HEK293 (cell line): ENCODE results near the gene CERKL.

ENCODE experiments used
- CTCF ChIA-PET: fragments of 350-600 bp; formaldehyde crosslinking; extraction: SDS; loops from one replicate; lab custom pipeline; 2021; ENCODE audit warnings: antibody characterized with exemption; lab: Yijun Ruan, JAX
- POLR2A ChIA-PET: fragments of 300-600 bp; formaldehyde crosslinking; extraction: SDS; loops from one replicate; lab custom pipeline; 2020; ENCODE audit warnings: antibody characterized with exemption, inconsistent platforms; lab: Yijun Ruan, JAX
- H3K27ac ChIP-seq: fragments of 200-500 bp; sonication (Bioruptor generic); 2 replicates; pipeline ENCODE4 v1.5.1; 2014; ENCODE audit warnings: low read depth, low read length, control low read depth, inconsistent platforms; ENCODE audit errors: extremely low read depth
- H3K36me3 ChIP-seq, 2 experiments: fragments of 200-500 bp in 1 of 2; sonication (Bioruptor generic) in 1 of 2; 1 replicate in 1 of 2; 2 replicates in 1 of 2; pipeline ENCODE4 v1.5.1; 2014 to 2017; ENCODE audit warnings: inconsistent platforms in 2 of 2, low read length in 2 of 2; ENCODE audit not compliant: control insufficient read depth in 2 of 2, insufficient read depth in 1 of 2
- H3K4me1 ChIP-seq: fragments of 200-500 bp; sonication (Bioruptor generic); 2 replicates; pipeline ENCODE4 v1.5.1; 2014; ENCODE audit warnings: mild to moderate bottlenecking, low read length, inconsistent platforms; ENCODE audit not compliant: control insufficient read depth, insufficient read depth
- H3K4me3 ChIP-seq: 2 replicates; pipeline ENCODE4 v1.5.1; 2011; ENCODE audit warnings: low read depth, mild to moderate bottlenecking, control low read depth, low read length, moderate library complexity
- H3K9me3 ChIP-seq: fragments of 200-500 bp; sonication (Bioruptor generic); 2 replicates; pipeline ENCODE4 v1.5.1; 2014; ENCODE audit warnings: low read depth, low read length, inconsistent platforms; ENCODE audit not compliant: control insufficient read depth, insufficient read depth
- AEBP2 ChIP-seq: fragments of 450-650 bp; formaldehyde crosslinking; IDR thresholded peaks from 2 replicates; pipeline ENCODE4 v1.5.1; 2016; ENCODE audit warnings: missing biosample characterization, missing genetic modification characterization, borderline replicate concordance
- ATF2 ChIP-seq: fragments of 450-650 bp; formaldehyde crosslinking; IDR thresholded peaks from 2 replicates; pipeline ENCODE4 v1.5.1; 2016; ENCODE audit warnings: missing biosample characterization, missing genetic modification characterization, low read depth
- GLIS1 ChIP-seq: fragments of 450-650 bp; formaldehyde crosslinking; IDR thresholded peaks from 2 replicates; pipeline ENCODE4 v1.5.1; 2016; ENCODE audit warnings: missing biosample characterization, missing genetic modification characterization
- YY1 ChIP-seq: fragments of 450-650 bp; formaldehyde crosslinking; IDR thresholded peaks from 2 replicates; pipeline ENCODE4 v1.5.1; 2018; ENCODE audit warnings: missing biosample characterization, missing genetic modification characterization
- ZBTB6 ChIP-seq: fragments of 450-650 bp; formaldehyde crosslinking; IDR thresholded peaks from 2 replicates; pipeline ENCODE4 v1.5.1; 2017; ENCODE audit warnings: missing biosample characterization, missing genetic modification characterization
- ZEB2 ChIP-seq: fragments of 450-650 bp; formaldehyde crosslinking; IDR thresholded peaks from 2 replicates; pipeline ENCODE4 v1.5.1; 2016; ENCODE audit warnings: missing biosample characterization, missing genetic modification characterization
- ZFP41 ChIP-seq: fragments of 450-650 bp; formaldehyde crosslinking; IDR thresholded peaks from 2 replicates; pipeline ENCODE4 v1.5.1; 2016; ENCODE audit warnings: missing biosample characterization, missing genetic modification characterization, borderline replicate concordance
- ZNF112 ChIP-seq: fragments of 450-650 bp; formaldehyde crosslinking; IDR thresholded peaks from 2 replicates; pipeline ENCODE4 v1.5.0; 2017; ENCODE audit warnings: missing biosample characterization, missing genetic modification characterization
- ZNF132 ChIP-seq: fragments of 450-650 bp; formaldehyde crosslinking; IDR thresholded peaks from 2 replicates; pipeline ENCODE4 v1.5.1; 2017; ENCODE audit warnings: missing biosample characterization, missing genetic modification characterization, borderline replicate concordance
- ZNF146 ChIP-seq: fragments of 450-650 bp; formaldehyde crosslinking; IDR thresholded peaks from 2 replicates; pipeline ENCODE4 v1.5.1; 2016; ENCODE audit warnings: missing biosample characterization, missing genetic modification characterization
- ZNF16 ChIP-seq: fragments of 450-650 bp; formaldehyde crosslinking; IDR thresholded peaks from 2 replicates; pipeline ENCODE4 v1.5.1; 2016; ENCODE audit warnings: low read depth, missing biosample characterization, missing genetic modification characterization
- ZNF184 ChIP-seq: fragments of 450-650 bp; IDR thresholded peaks from 2 replicates; pipeline ENCODE4 v1.5.1; 2018; ENCODE audit warnings: missing biosample characterization, mild to moderate bottlenecking, missing genetic modification characterization
- ZNF221 ChIP-seq: fragments of 450-650 bp; formaldehyde crosslinking; IDR thresholded peaks from 2 replicates; pipeline ENCODE4 v1.5.1; 2017; ENCODE audit warnings: missing biosample characterization, missing genetic modification characterization, borderline replicate concordance
- ZNF324 ChIP-seq: fragments of 450-650 bp; formaldehyde crosslinking; IDR thresholded peaks from 2 replicates; pipeline ENCODE4 v1.5.1; 2016; ENCODE audit warnings: missing biosample characterization, missing genetic modification characterization
- ZNF335 ChIP-seq: fragments of 450-650 bp; formaldehyde crosslinking; conservative IDR thresholded peaks from 2 replicates; pipeline ENCODE4 v1.5.1; 2016; ENCODE audit warnings: missing biosample characterization, missing genetic modification characterization
- ZNF362 ChIP-seq: fragments of 450-650 bp; formaldehyde crosslinking; IDR thresholded peaks from 2 replicates; pipeline ENCODE4 v1.5.1; 2016; ENCODE audit warnings: missing biosample characterization, missing genetic modification characterization
- ZNF37A ChIP-seq: fragments of 450-650 bp; IDR thresholded peaks from 2 replicates; pipeline ENCODE4 v1.5.1; 2018; ENCODE audit warnings: missing biosample characterization, missing genetic modification characterization
- ZNF423 ChIP-seq: fragments of 450-650 bp; formaldehyde crosslinking; IDR thresholded peaks from 2 replicates; pipeline ENCODE4 v1.5.1; 2016; ENCODE audit warnings: missing biosample characterization, missing genetic modification characterization
- ZNF544 ChIP-seq: fragments of 450-650 bp; formaldehyde crosslinking; IDR thresholded peaks from 2 replicates; pipeline ENCODE4 v1.5.0; 2017; ENCODE audit warnings: missing biosample characterization, missing genetic modification characterization
- ZNF585B ChIP-seq: fragments of 450-650 bp; formaldehyde crosslinking; IDR thresholded peaks from 2 replicates; pipeline ENCODE4 v1.5.1; 2016; ENCODE audit warnings: missing biosample characterization, missing genetic modification characterization
- ZNF692 ChIP-seq: fragments of 450-650 bp; formaldehyde crosslinking; IDR thresholded peaks from 2 replicates; pipeline ENCODE4 v1.5.1; 2016; ENCODE audit warnings: missing biosample characterization, missing genetic modification characterization
- ZNF701 ChIP-seq: fragments of 450-650 bp; formaldehyde crosslinking; IDR thresholded peaks from 2 replicates; pipeline ENCODE4 v1.5.1; 2016; ENCODE audit warnings: missing biosample characterization, missing genetic modification characterization
- ZNF704 ChIP-seq: fragments of 450-650 bp; formaldehyde crosslinking; IDR thresholded peaks from 2 replicates; pipeline ENCODE4 v1.5.1; 2016; ENCODE audit warnings: missing biosample characterization, missing genetic modification characterization
- ZNF707 ChIP-seq: fragments of 450-650 bp; formaldehyde crosslinking; IDR thresholded peaks from 2 replicates; pipeline ENCODE4 v1.5.1; 2016; ENCODE audit warnings: missing biosample characterization, missing genetic modification characterization
- ZNF830 ChIP-seq: fragments of 450-650 bp; IDR thresholded peaks from 2 replicates; pipeline ENCODE4 v1.5.0; 2018; ENCODE audit warnings: missing biosample characterization, missing genetic modification characterization, low read depth, mild to moderate bottlenecking, moderate library complexity
- ZSCAN23 ChIP-seq: fragments of 450-650 bp; formaldehyde crosslinking; IDR thresholded peaks from 2 replicates; pipeline ENCODE4 v1.5.1; 2016; ENCODE audit warnings: missing biosample characterization, missing genetic modification characterization

CERKL gene

GRCh38 chr2:181619516-181619915 lies 37.4 kb downstream of the CERKL start:
- H3K9me3 ChIP-seq, result no peaks in the 10 kb centered on the region
- no peak for TF ChIP-seq ZNF335
- no peak for TF ChIP-seq ZNF707 (tag by site-specific recombination)
- TF ChIP-seq ZNF324 (tag by site-specific recombination), result no peak
- no peak for TF ChIP-seq ZNF701
- no peak for TF ChIP-seq AEBP2 (tag by site-specific recombination)
- no peak for TF ChIP-seq ZBTB6 (tag by site-specific recombination)
- no peak for TF ChIP-seq ZNF16 (tag by site-specific recombination)
- no peak for TF ChIP-seq ZNF544 (tag by site-specific recombination)
- TF ChIP-seq ZSCAN23 (tag by site-specific recombination), result no peak
- TF ChIP-seq ZNF704 (tag by site-specific recombination), result no peak
- TF ChIP-seq GLIS1 (tag by site-specific recombination), result no peak
- TF ChIP-seq ZNF112 (tag by site-specific recombination), result no peak
- no peak for TF ChIP-seq ZNF146 (tag by site-specific recombination)
- no peak for TF ChIP-seq ZNF184 (tag by site-specific recombination)
- TF ChIP-seq, all 188 proteins: peak for 0
- Histone ChIP-seq H3K4me3 (no peak overlapping the region), H3K4me1 (no peaks in the 10 kb centered on the region), H3K36me3 (no peaks in the 10 kb centered on the region), H3K27ac (no peak overlapping the region)
- POLR2A ChIA-PET, result no interaction called here
- CTCF ChIA-PET, result interaction anchor here (0.6 kb wide), 1 partner anchor 13 kb away, joined by 4 read pairs; no protein-coding TSS in a partner anchor

GRCh38 chr2:181616715-181617114 lies 40.2 kb downstream of the CERKL start:
- Histone ChIP-seq H3K4me1 (peaks cover 5% of the 10 kb centered on the region; the same call in 1 of the 2 replicates), H3K36me3 (no peaks in the 10 kb centered on the region), H3K4me3 (no peak overlapping the region), H3K9me3 (no peaks in the 10 kb centered on the region), H3K27ac (no peak overlapping the region)
- POLR2A ChIA-PET, result no interaction called here
- CTCF ChIA-PET, result no interaction called here
- no peak for TF ChIP-seq ZNF37A (tag by site-specific recombination)
- TF ChIP-seq ZNF830, result no peak
- no peak for TF ChIP-seq ZFP41 (tag by site-specific recombination)
- no peak for TF ChIP-seq ZNF221
- TF ChIP-seq ZEB2 (tag by site-specific recombination), result no peak
- no peak for TF ChIP-seq ZNF362 (tag by site-specific recombination)
- no peak for TF ChIP-seq ATF2 (tag by site-specific recombination)
- TF ChIP-seq ZNF132 (tag by site-specific recombination), result no peak
- TF ChIP-seq ZNF585B (tag by site-specific recombination), result no peak
- TF ChIP-seq ZNF692, result no peak
- no peak for TF ChIP-seq ZNF423 (tag by site-specific recombination)
- no peak for TF ChIP-seq YY1 (tag by site-specific recombination)
